GM19193 (cell line): ENCODE measurements around the gene RPS19.

ENCODE experiments used
- POLR2A ChIP-seq: IDR thresholded peaks from 4 replicates; pipeline ENCODE4 v1.6.1; 2011; ENCODE audit not compliant: insufficient read depth, insufficient read length; ENCODE audit errors: extremely low read depth

RPS19 gene

DNA sequence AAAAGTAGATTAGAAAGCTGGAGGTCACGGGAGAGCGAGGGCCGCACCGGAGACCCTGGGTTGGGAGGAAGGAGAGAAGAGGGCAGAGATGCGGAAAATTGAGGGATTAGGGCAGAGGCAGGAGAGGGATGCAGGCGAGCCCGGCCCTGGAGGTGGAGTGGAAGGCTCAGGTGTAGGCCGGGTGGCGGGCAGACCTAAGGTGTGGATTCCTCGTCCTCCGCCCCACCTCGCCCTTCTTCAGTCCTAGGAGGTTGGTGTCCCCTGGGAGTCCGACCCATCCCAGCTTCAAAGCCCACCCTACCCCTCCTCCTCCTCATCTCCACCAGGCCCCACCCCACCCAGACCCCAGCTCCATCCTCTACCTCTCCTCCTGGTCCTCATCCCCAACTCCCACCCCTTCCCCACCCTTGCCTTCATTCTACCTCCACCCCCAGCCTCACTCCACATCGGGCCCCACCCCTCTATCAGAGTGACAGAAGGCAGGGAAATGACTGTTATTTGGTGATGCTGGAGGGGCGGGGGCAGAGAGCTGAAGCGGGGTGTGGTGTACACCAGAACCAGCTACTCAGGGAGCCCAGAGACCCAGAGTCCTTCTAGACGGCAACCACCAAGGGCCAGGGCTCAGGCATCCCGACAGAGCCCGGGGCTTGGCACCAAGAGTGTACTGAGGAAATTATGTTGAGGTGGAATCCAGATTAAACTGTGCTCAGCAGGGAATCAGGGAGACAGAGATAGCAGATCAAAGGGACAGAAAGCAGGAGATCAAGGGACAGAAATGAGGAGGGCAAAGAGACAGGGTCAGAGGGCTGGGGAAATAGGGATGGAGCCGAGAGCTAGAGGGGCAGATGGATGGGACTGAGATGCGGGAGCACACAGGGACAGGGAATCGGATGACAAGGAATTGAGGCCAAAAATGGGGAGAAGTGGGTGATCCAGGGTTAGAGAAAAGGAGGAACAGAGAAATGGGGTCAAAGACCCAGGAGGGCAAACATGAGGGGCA is 61.8 kb downstream of the RPS19 start:
- no peak for TF ChIP-seq POLR2A
